Immature natural killer cell (primary cell): Measurements from ENCODE around the gene LRRC7. TPM values are rescaled to one million over a fixed set of nuclear protein-coding genes. Genes with fewer than 3 reads are reported as not detected.

Experiments used
- DNase-seq, 3 donors: peaks; one replicate each; pipeline ENCODE4 v3.0.0; 2022; ENCODE audit warnings: mixed read lengths in 1 of 3
- H3K27ac Mint-ChIP-seq, 6 donors: one replicate each; pipeline ENCODE4 v1.8.0; 2020; ENCODE audit warnings: mixed read lengths in 6 of 6, mild to moderate bottlenecking in 5 of 6, inconsistent platforms in 4 of 6, moderate library complexity in 3 of 6
- H3K27me3 Mint-ChIP-seq, 3 donors: one replicate each; pipeline ENCODE4 v1.8.0; 2020 to 2021; ENCODE audit warnings: low read depth in 3 of 3, mild to moderate bottlenecking in 3 of 3, mixed read lengths in 3 of 3, moderate library complexity in 3 of 3, inconsistent platforms in 1 of 3
- H3K36me3 Mint-ChIP-seq, 3 donors: one replicate each; pipeline ENCODE4 v1.8.0; 2020; ENCODE audit warnings: mixed read lengths in 3 of 3, inconsistent platforms in 2 of 3, mild to moderate bottlenecking in 2 of 3
- H3K4me1 Mint-ChIP-seq, 2 donors: one replicate each; pipeline ENCODE4 v1.8.0; 2020; ENCODE audit warnings: inconsistent platforms in 2 of 2, mild to moderate bottlenecking in 2 of 2, mixed read lengths in 2 of 2, moderate library complexity in 1 of 2
- H3K4me3 Mint-ChIP-seq, 5 donors: one replicate each; pipeline ENCODE4 v1.8.0; 2020; ENCODE audit warnings: mild to moderate bottlenecking in 5 of 5, mixed read lengths in 5 of 5, inconsistent platforms in 3 of 5, moderate library complexity in 3 of 5
- H3K9me3 Mint-ChIP-seq, 6 donors: one replicate each; pipeline ENCODE4 v1.8.0; 2020; ENCODE audit warnings: mild to moderate bottlenecking in 6 of 6, mixed read lengths in 6 of 6, inconsistent platforms in 4 of 6, moderate library complexity in 3 of 6
- polyA plus RNA-seq, 3 donors: library from polyadenylated mRNA; unstranded; fragments of 300-500 nt; fragmentation: Illumina TruSeq; gene quantifications; one replicate each; pipeline ENCODE4 v1.2.3, GENCODE V29; 2021

The LRRC7 gene
- polyA plus RNA-seq, 3 donors from 2014 or later = 0.36 TPM; not detected in 2

DNA sequence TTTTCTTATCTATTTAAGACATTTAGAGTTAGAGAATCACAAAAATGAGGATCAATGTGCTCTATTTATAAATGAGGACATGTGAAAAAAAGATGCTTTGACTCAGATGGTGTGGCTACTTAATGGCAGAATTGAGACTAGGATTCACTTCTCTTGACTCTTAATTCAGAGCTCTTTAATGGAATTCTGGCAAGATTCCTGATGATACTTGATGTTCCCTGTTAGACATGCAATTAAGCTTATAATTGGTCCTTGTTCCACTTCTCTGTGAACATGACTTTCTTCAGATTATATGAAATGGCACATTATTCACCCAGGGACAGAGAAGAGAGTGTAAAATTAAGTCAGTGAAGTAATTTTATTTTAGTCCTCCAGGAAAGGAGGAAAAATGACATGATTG, 165.3 kb downstream of the LRRC7 start:
- no peak for DNase-seq
- Mint-ChIP-seq H3K9me3 (peaks cover 3 to 24% (median 10%) of the 10 kb centered on the region in 6 donors), H3K4me1 (no peaks in the 10 kb centered on the region), H3K27ac (no peak overlapping the region), H3K4me3 (no peak overlapping the region), H3K36me3 (peaks cover 0 to 4% (median 0%) of the 10 kb centered on the region in 3 donors), H3K27me3 (peaks cover 0 to 1% (median 1%) of the 10 kb centered on the region in 3 donors)

DNA sequence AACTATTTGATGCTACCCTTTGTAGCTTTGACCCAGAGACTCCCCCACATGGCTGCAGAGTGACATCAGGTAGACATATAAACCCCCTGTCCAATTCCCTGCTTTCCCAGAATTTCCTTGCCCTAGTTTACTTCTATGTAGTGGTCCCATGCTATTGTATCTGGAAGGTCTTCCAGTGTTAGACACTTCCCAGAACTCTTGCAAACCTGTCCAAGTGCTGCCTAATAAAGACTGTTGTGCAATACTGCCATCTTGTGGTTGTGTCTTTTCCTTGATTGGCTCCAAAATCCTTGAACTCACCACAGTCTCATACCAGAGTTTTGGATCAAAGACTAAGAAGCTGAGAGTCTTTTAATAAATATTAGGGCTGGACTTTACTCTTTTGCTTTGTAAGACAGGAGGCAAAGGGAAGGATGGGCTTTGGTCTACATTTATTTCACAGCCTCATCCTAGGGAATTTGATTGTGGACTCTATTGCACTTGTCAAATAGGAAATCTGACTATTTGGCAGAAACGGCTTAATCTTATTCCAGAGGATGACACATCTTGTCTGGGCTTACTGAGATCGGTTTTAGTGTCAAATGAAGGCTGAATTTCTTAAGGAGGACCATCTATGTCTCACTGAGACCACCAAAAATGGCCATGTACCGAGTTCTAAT, 169.9 kb downstream of the LRRC7 start:
- Mint-ChIP-seq H3K27me3 (peaks cover 0 to 3% (median 0%) of the 10 kb centered on the region in 3 donors), H3K27ac (no peak overlapping the region), H3K9me3 (peaks cover 0 to 9% (median 4%) of the 10 kb centered on the region in 6 donors), H3K36me3 (no peaks in the 10 kb centered on the region), H3K4me1 (no peaks in the 10 kb centered on the region), H3K4me3 (no peak overlapping the region)
- DNase-seq = no peak

DNA sequence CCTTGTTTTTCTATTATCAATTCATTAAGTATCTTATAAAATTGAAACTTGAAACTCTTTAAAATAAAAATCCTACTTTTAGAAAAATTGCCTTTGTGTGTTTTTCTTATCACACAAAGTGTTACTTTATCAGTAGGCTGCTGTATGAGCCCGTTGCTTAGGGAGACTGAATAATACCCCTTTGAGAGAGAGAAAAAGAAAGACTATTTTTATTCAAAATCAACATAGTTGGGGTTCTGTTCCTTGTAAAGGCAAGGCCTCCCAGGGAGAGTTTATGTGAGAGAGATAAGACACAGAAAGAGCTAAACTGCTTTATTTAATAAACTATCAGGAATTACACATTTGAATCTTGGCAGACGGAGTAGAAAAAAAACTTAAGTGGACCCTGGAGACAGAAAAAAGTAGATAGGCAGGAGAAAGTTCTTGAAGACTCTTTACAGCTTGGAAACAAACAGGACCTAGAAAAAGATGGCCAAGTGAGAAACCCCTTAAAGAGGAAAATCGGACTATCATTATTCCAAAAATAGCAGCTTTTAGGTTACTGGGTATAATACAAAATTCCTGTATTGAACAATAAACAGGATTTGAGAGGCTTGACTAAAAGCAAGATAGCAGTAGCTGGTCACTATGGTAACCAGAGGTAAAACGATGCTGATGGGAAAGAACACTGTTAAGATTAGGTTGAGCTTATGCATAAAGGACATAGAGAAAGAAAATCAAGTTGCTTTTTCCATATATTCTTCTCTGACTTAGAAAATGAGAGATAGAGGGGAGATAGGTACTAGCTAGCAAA, 170.9 kb downstream of the LRRC7 start:
- Mint-ChIP-seq H3K36me3 (no peaks in the 10 kb centered on the region), H3K27ac (no peak overlapping the region), H3K27me3 (peaks cover 0 to 3% (median 0%) of the 10 kb centered on the region in 3 donors), H3K9me3 (peaks cover 0 to 10% (median 6%) of the 10 kb centered on the region in 6 donors), H3K4me1 (no peaks in the 10 kb centered on the region), H3K4me3 (no peak overlapping the region)
- no peak for DNase-seq

DNA sequence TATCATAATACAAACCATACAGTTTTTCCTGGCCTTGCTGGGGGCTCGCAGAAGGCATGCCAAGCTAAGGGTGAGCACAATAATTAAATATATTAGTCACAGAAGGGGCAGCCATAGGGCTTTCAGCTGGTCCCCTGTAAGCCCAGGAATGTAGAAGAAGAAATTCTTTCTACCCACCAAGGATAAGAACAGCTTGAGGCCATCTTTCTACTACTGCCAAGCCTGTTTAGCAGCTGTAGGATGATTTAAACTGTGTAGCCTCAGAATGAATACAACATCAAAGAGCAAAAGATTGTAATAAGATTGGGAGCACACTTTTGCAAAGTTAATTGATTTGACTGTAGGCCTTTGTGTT, 171.5 kb downstream of the LRRC7 start:
- H3K27me3 Mint-ChIP-seq = peaks cover 0 to 3% (median 0%) of the 10 kb centered on the region in 3 donors
- no peak overlapping the region for H3K4me3 Mint-ChIP-seq
- H3K9me3 Mint-ChIP-seq = peaks cover 0 to 11% (median 6%) of the 10 kb centered on the region in 6 donors

DNA sequence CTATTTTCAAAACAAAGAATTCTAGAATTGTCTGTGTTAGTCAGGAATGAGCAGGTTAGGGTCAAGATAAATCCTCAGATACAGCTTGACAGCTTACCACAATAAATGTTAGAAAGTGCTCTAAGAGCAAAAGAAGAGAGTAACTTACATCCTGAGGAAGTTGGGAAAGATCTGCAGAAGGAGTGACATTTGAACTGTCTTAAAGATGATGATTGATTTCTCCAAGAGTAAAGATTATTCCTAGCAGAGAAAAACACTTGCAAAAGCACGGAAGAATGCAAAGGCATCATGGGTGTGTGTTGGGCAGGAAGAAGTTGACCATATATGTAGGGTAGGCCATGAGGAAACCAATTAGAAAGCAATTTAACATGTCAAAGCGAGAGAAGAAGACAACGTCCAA, 175.4 kb downstream of the LRRC7 start:
- H3K4me1 Mint-ChIP-seq = no peaks in the 10 kb centered on the region
- no peak for DNase-seq
- H3K27me3 Mint-ChIP-seq = peaks cover 0 to 2% (median 0%) of the 10 kb centered on the region in 3 donors
- H3K36me3 Mint-ChIP-seq = no peaks in the 10 kb centered on the region
- no peak overlapping the region for H3K4me3 Mint-ChIP-seq
- H3K9me3 Mint-ChIP-seq = peaks cover 0 to 27% (median 7%) of the 10 kb centered on the region in 6 donors
- H3K27ac Mint-ChIP-seq = no peak overlapping the region

More for the DNA sequence above, 171.5 kb downstream of the LRRC7 start:
- H3K36me3 Mint-ChIP-seq = no peaks in the 10 kb centered on the region
- H3K27ac Mint-ChIP-seq = no peak overlapping the region
- DNase-seq = no peak
- H3K4me1 Mint-ChIP-seq = no peaks in the 10 kb centered on the region

DNA sequence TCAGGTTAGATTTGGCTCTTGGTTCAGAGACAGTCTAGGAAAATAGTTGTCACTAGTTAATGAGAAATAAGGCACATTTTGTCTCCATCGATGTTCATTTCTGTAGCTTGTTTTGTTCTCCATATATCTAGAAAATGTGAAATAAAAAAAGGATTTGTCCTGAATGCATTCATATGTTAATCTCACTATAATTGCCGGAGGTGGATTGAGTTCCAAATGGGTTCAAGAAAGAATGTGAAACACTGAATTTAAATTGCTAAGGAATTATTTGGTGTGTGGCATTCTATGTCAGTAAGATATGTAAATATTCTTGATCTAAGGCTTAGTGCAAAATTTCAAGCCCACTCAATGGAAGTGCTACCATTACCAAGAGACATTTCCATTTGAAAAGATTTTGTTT, 176.7 kb downstream of the LRRC7 start:
- Mint-ChIP-seq H3K9me3 (peaks cover 0 to 38% (median 7%) of the 10 kb centered on the region in 6 donors), H3K27ac (no peak overlapping the region), H3K4me3 (no peak overlapping the region), H3K27me3 (peaks cover 0 to 2% (median 0%) of the 10 kb centered on the region in 3 donors), H3K4me1 (no peaks in the 10 kb centered on the region), H3K36me3 (peaks cover 0 to 4% (median 0%) of the 10 kb centered on the region in 3 donors)
- no peak for DNase-seq

DNA sequence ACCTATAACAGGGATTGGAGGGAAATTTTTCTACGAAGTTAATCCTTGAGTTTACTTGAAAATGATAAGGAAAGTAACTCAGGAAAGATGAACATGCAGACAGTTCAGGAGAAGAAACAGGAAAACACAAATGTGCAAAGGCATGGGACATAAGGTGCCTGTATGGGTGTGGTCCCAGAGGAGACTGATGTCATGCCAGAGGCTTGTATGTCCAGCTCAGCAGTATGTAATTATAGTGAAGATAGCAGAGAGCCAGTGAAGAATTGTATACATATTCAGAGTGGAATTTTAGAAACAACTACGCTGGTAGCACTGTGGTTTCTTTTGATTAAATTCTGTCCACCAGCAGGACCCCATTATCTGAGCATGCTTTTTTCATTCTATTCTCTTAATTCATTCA, 179.5 kb downstream of the LRRC7 start:
- H3K4me1 Mint-ChIP-seq = no peaks in the 10 kb centered on the region
- peaks cover 0 to 4% (median 0%) of the 10 kb centered on the region in 3 donors for H3K36me3 Mint-ChIP-seq
- no peak overlapping the region for H3K27ac Mint-ChIP-seq
- no peak overlapping the region for H3K4me3 Mint-ChIP-seq
- H3K27me3 Mint-ChIP-seq = no peaks in the 10 kb centered on the region
- DNase-seq = no peak
- H3K9me3 Mint-ChIP-seq = peaks cover 0 to 39% (median 8%) of the 10 kb centered on the region in 6 donors

DNA sequence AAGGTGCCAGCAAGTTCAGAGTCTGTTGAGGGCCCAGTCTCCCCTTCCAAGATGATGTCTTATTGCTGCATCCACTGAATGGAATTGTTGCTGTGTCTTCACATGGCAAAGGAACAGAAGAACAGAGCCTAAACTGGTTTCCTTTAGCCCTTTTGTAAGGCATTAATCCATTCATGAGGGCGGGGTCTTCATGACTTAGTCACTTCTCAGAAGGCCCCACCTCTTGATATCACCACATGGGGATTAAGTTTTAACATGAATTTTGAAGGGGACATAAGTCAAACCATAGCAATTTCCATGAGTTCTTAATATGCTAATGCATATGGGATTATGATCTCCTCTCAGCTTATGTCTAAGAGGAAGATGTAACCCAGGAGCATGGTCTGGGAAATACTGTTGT, 182.9 kb downstream of the LRRC7 start:
- Mint-ChIP-seq H3K4me1 (no peaks in the 10 kb centered on the region), H3K27me3 (no peaks in the 10 kb centered on the region), H3K27ac (no peak overlapping the region), H3K4me3 (no peak overlapping the region), H3K36me3 (peaks cover 0 to 4% (median 0%) of the 10 kb centered on the region in 3 donors), H3K9me3 (peaks cover 3 to 27% (median 13%) of the 10 kb centered on the region in 6 donors)
- DNase-seq = no peak

DNA sequence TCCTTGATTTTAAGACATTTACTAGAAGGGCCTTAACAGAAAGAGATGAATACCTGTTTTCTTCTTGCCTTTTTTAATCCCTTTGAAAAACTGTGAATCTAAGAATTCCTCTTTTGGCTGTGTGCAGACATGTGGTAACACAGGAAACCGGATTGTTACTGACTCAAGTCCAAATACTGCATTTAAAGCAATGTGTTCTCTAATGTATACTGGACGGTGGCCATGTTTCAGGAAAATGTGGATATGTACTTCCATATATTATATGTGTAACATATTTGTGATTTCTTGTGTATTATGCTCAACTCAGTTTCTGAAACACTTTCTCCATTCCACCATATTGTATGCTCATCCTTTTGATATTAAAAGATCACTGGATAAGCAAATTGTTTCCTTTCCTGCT, 185.1 kb downstream of the LRRC7 start:
- H3K4me1 Mint-ChIP-seq = no peaks in the 10 kb centered on the region
- H3K36me3 Mint-ChIP-seq = peaks cover 0 to 4% (median 0%) of the 10 kb centered on the region in 3 donors
- H3K4me3 Mint-ChIP-seq = no peak overlapping the region
- H3K27ac Mint-ChIP-seq = no peak overlapping the region
- no peak for DNase-seq
- H3K27me3 Mint-ChIP-seq = no peaks in the 10 kb centered on the region
- peaks cover 3 to 28% (median 16%) of the 10 kb centered on the region in 6 donors for H3K9me3 Mint-ChIP-seq

DNA sequence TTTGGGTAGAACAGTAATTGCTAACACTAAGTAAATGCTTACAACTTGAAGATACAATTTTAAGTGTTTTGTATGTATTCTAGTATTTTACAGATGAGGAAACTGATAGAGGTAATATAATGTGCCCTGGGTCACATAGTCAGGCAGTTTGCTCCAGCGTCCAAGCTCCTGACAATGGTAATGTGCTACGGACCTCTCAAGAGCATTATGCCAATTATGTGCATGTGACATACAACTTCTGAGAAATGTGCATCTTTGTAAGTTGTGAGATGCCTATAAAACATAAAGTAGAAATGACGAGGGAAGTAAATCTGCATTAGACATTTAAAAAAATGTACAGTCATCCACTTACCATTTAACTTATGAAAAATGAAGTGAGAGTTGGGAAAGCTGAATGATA, 186.8 kb downstream of the LRRC7 start:
- DNase-seq = no peak
- Mint-ChIP-seq H3K9me3 (peaks cover 3 to 32% (median 18%) of the 10 kb centered on the region in 6 donors), H3K36me3 (no peaks in the 10 kb centered on the region), H3K27ac (no peak overlapping the region), H3K4me3 (no peak overlapping the region), H3K4me1 (no peaks in the 10 kb centered on the region), H3K27me3 (no peaks in the 10 kb centered on the region)

DNA sequence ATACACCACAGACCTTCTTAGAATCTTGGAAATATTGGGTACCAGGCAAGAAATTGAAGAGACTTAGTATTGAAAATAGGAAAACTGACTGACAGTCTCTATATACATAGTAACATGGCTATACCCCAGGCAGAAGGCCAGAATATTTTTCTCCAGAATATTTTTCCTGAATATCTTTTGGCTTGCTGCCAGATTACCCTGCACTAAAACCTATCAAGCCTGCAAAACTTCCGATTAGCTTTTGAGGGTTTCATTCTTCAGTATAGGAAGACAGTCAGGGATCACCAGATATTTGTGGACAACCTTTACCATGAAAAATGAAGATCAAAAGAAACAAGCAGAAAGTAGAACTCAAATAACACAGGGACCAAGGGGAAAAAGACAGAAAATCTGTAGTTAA, 187.9 kb downstream of the LRRC7 start:
- Mint-ChIP-seq H3K27me3 (no peaks in the 10 kb centered on the region), H3K27ac (no peak overlapping the region), H3K9me3 (peaks cover 3 to 35% (median 18%) of the 10 kb centered on the region in 6 donors), H3K36me3 (no peaks in the 10 kb centered on the region), H3K4me3 (no peak overlapping the region), H3K4me1 (no peaks in the 10 kb centered on the region)
- no peak for DNase-seq

DNA sequence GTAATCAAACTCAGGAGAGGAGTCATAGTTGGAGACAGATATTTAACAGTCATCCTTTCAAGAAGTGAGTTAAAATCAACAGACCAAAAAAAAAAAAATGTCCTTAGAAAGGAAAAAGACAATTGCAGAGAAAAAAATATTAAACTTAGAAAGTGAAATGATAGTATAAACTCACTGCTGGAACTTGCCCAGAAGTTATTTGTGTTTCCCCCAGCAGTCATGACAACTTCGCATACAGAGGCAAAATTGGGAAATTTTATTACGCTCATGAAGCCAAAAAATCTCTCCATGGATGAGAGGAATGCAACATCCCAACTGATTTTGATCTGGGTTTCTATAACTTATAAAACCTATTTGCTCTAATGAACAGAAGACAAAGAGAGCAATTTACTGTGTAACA, 198.2 kb downstream of the LRRC7 start:
- Mint-ChIP-seq H3K4me1 (no peaks in the 10 kb centered on the region), H3K36me3 (no peaks in the 10 kb centered on the region), H3K9me3 (peaks cover 3 to 41% (median 9%) of the 10 kb centered on the region in 6 donors)

DNA sequence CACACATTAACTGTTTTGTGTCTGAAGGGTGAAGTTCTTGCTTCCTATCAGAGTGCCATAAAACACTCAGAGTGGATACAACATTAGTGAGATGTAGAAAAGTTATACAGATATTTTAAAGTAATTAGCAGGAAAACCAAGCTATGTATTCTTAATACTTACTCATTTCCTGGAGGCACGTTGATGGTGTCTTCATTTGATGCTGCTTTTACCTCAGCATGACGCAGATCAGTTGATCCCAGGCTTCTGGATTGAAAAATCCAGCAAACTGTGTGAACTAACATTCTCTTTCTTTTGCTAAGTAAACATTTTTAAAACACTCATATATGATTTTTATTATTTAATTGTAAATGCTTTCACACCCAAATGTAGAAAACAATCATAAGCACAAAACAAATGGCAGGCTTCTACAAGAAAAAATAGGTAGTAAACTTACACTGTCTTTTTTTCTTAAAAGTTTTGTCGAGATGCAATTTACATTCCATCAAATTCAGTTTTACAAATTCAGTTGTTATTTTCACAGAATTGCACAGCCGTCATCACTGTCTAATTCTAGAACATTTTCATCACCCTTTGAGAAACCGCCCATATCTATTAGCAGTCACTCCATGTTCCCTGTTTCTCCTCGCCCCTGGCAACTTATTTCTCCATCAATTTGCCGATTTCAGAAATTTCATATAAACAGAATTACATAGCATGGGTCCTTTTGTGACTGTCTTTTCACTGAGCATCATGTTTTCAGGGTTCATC, 198.9 kb downstream of the LRRC7 start:
- DNase-seq = no peak
- Mint-ChIP-seq H3K4me1 (no peaks in the 10 kb centered on the region), H3K27ac (no peak overlapping the region), H3K36me3 (no peaks in the 10 kb centered on the region), H3K27me3 (no peaks in the 10 kb centered on the region), H3K4me3 (no peak overlapping the region), H3K9me3 (peaks cover 5 to 41% (median 10%) of the 10 kb centered on the region in 6 donors)

More for the DNA sequence above, 198.2 kb downstream of the LRRC7 start:
- Mint-ChIP-seq H3K4me3 (no peak overlapping the region), H3K27me3 (no peaks in the 10 kb centered on the region), H3K27ac (no peak overlapping the region)
- DNase-seq = no peak

DNA sequence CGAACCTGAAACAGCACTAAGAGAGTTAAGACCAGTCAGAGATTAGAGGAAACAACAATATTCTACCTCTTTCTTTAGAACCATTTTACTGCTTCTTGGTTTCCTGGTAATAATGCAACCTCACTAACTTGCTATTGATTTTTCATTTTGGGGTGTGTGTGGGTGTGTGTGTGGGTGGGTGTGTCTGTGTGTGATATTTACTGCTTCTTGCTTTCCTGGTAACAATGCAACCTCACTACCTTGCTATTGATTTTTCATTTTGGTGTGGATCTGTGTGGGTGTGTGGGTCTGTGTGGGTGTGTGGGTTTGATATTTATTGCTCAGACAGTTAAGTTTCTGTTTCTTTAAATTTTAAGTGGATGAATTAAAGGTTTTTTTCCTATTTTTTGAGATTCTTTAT, 208.8 kb downstream of the LRRC7 start:
- H3K4me3 Mint-ChIP-seq = no peak overlapping the region
- H3K27me3 Mint-ChIP-seq = peaks cover 0 to 6% (median 2%) of the 10 kb centered on the region in 3 donors
- H3K36me3 Mint-ChIP-seq = no peaks in the 10 kb centered on the region
- peaks cover 5 to 19% (median 8%) of the 10 kb centered on the region in 6 donors for H3K9me3 Mint-ChIP-seq
- no peaks in the 10 kb centered on the region for H3K4me1 Mint-ChIP-seq
- no peak for DNase-seq
- no peak overlapping the region for H3K27ac Mint-ChIP-seq
